K562 (cell line): ENCODE measurements around the gene KRTAP17-1. TPM values are rescaled to one million over a fixed set of nuclear protein-coding genes. Genes with fewer than 3 reads are reported as not detected.

Experiments
- ATAC-seq: fragments of 200-7000 bp; cut with Tn5 transposase; 3 replicates; pipeline ENCODE4 v1.9.1; 2020; ENCODE audit warnings: moderate library complexity
- BruUV-seq: library from RNA; stranded (reverse); fragments of 400-500 nt; replicated peaks from 2 replicates; lab custom pipeline; 2021; lab: Mats Ljungman, UMichigan
- CTCF ChIA-PET: fragments of 300-600 bp; formaldehyde crosslinking; extraction: SDS; loops from one replicate; lab custom pipeline; 2021; ENCODE audit warnings: low intra/inter-chr PET ratio; lab: Yijun Ruan, JAX
- POLR2A ChIA-PET: fragments of 300-600, 350-650 bp; sonication (Branson Sonifier 250); formaldehyde crosslinking; extraction: SDS; loops from one replicate; lab custom pipeline; 2021; ENCODE audit warnings: antibody characterized with exemption, inconsistent platforms; lab: Yijun Ruan, JAX
- DNase-seq, 4 experiments: peaks; one replicate each; pipeline versions ENCODE4 v3.0.0 to v3.0.0-alpha.2; 2011 to 2018; ENCODE audit warnings: low spot score in 3 of 4, mixed read lengths in 3 of 4; ENCODE audit errors: extremely low read depth in 1 of 4
- FAIRE-seq: peaks from 2 replicates; lab custom pipeline; 2011; peaks lifted over from hg19 to GRCh38; lab: Jason Lieb, UNC
- H2AFZ ChIP-seq: 2 replicates; pipeline ENCODE4 v1.6.0; 2011; ENCODE audit warnings: low read depth, low read length, control low read depth, inconsistent platforms
- H3K27ac ChIP-seq: fragments of 200-600 bp; 3 replicates; pipeline ENCODE4 v1.8.0; 2011; ENCODE audit warnings: low read depth, mild to moderate bottlenecking, control low read depth, inconsistent platforms, low read length, moderate library complexity, mixed read lengths; ENCODE audit errors: extremely low read depth
- H3K27me3 ChIP-seq, 2 experiments: fragments of 300-600 bp in 1 of 2; 2 replicates in 1 of 2; 3 replicates in 1 of 2; pipeline versions ENCODE4 v1.6.0 to v1.8.0; 2011; ENCODE audit warnings: inconsistent platforms in 2 of 2, low read length in 2 of 2, mild to moderate bottlenecking in 1 of 2, mixed read lengths in 1 of 2, moderate library complexity in 1 of 2; ENCODE audit not compliant: control insufficient read depth in 2 of 2, insufficient read depth in 2 of 2
- H3K36me3 ChIP-seq: fragments of 300-600 bp; 3 replicates; pipeline ENCODE4 v1.8.0; 2011; ENCODE audit warnings: mild to moderate bottlenecking, low read length, inconsistent platforms; ENCODE audit not compliant: control insufficient read depth, insufficient read depth
- H3K4me1 ChIP-seq, 2 experiments: fragments of 200-600 bp in 1 of 2; replicated peaks in 1 of 2; 2 replicates in 1 of 2; 3 replicates in 1 of 2; pipeline versions ENCODE4 v1.5.1 to v1.8.0; 2011; ENCODE audit warnings: inconsistent platforms in 2 of 2, low read length in 2 of 2, mild to moderate bottlenecking in 1 of 2, mixed read lengths in 1 of 2, moderate library complexity in 1 of 2; ENCODE audit not compliant: control insufficient read depth in 2 of 2, insufficient read depth in 2 of 2
- H3K4me2 ChIP-seq: 2 replicates; pipeline ENCODE4 v1.6.1; 2011; ENCODE audit warnings: low read length, control low read depth, inconsistent platforms, mixed read lengths; ENCODE audit not compliant: insufficient read depth
- H3K4me3 ChIP-seq: fragments of 200-600 bp; sonication (generic), shearing (Covaris generic); 2 replicates; pipeline ENCODE4 v1.5.1; 2016; ENCODE audit warnings: control low read depth, inconsistent platforms
- H3K79me2 ChIP-seq: fragments of 200-600 bp; 3 replicates; pipeline ENCODE4 v1.8.0; 2011; ENCODE audit warnings: low read length, inconsistent platforms; ENCODE audit not compliant: control insufficient read depth, insufficient read depth
- H3K9ac ChIP-seq, 2 experiments: 2 replicates each; pipeline versions ENCODE4 v1.6.0 to v1.6.1; 2011; ENCODE audit warnings: low read depth in 2 of 2, low read length in 2 of 2, control low read depth in 1 of 2, inconsistent platforms in 1 of 2, mild to moderate bottlenecking in 1 of 2, mixed read lengths in 1 of 2; ENCODE audit not compliant: insufficient read depth in 1 of 2
- H3K9me1 ChIP-seq: one replicate; pipeline ENCODE4 v1.6.0; 2011; ENCODE audit warnings: inconsistent platforms, mild to moderate bottlenecking, low read length, moderate library complexity; ENCODE audit not compliant: control insufficient read depth, insufficient read depth
- H3K9me3 ChIP-seq: replicated peaks from 2 replicates; pipeline ENCODE4 v1.5.1; 2011; ENCODE audit warnings: low read depth, low read length, inconsistent platforms; ENCODE audit not compliant: control insufficient read depth, insufficient read depth
- H4K20me1 ChIP-seq: replicated peaks from 2 replicates; pipeline ENCODE4 v1.6.1; 2011; ENCODE audit warnings: low read length, inconsistent platforms, mixed read lengths; ENCODE audit not compliant: control insufficient read depth, insufficient read depth
- ATF1 ChIP-seq, 2 experiments: fragments of 450-650 bp in 1 of 2; IDR thresholded peaks; 2 replicates each; pipeline ENCODE4 v1.6.1; 2016; ENCODE audit warnings: missing compliant biosample characterization in 1 of 2, missing genetic modification characterization in 1 of 2
- CHD4 ChIP-seq: fragments of 200-600 bp; sonication (generic); IDR thresholded peaks from 3 replicates; pipeline ENCODE4 v1.6.1; 2012; ENCODE audit warnings: low read depth, mild to moderate bottlenecking, mixed read lengths, low read length, inconsistent platforms; ENCODE audit not compliant: insufficient read depth, insufficient replicate concordance, poor library complexity, severe bottlenecking
- DEAF1 ChIP-seq: fragments of 450-650 bp; formaldehyde crosslinking; IDR thresholded peaks from 2 replicates; pipeline ENCODE4 v1.4.0; 2020; ENCODE audit warnings: mild to moderate bottlenecking, moderate library complexity
- NR1H2 ChIP-seq: sonication (generic); formaldehyde crosslinking; IDR thresholded peaks from 2 replicates; pipeline ENCODE4 v1.4.0; 2020; ENCODE audit warnings: mild to moderate bottlenecking, missing genetic modification reagents
- SPI1 ChIP-seq: IDR thresholded peaks from 2 replicates; pipeline ENCODE4 v1.6.1; 2011; ENCODE audit warnings: low read depth, low read length, control low read depth, borderline replicate concordance
- ZNF263 ChIP-seq: sonication (generic); formaldehyde crosslinking; IDR thresholded peaks from 2 replicates; pipeline ENCODE4 v1.8.0; 2022; ENCODE audit warnings: mild to moderate bottlenecking, missing genetic modification reagents, borderline replicate concordance
- WGBS: fragments of 100-300 bp; shearing (Covaris generic); methylation state at CpG from one replicate; pipeline ENCODE4 v1.1.6; 2016; ENCODE audit warnings: low coverage, mixed read lengths; ENCODE audit not compliant: insufficient coverage; ENCODE audit errors: missing lambda C conversion rate; 5-methylcytosine and 5-hydroxymethylcytosine counted together
- in situ Hi-C: fragments of 300-500 bp; cut with MboI; formaldehyde crosslinking; loops from 4 replicates; pipeline ENCODE4 v1.15.0; 2018; ENCODE audit warnings: inconsistent platforms, mixed read lengths
- intact Hi-C: fragments of 100-400 bp; cut with micrococcal nuclease; formaldehyde crosslinking; loops from 2 replicates; pipeline ENCODE4 v1.14.2; 2022
- polyA plus RNA-seq, 8 experiments: library from polyadenylated mRNA; depleted of rRNA in 4 of 8; stranded (reverse) in 5 of 8; unstranded in 3 of 8; fragments of >200 nt; fragmentation: Nextera tagmentation in 2 of 8; fragmentation: Illumina TruSeq in 1 of 8; extraction: Ambion mirVana in 2 of 8; extraction: Trizol in 1 of 8; gene quantifications; 2 replicates each; pipeline versions ENCODE4 v1.2.1 to v1.2.3, GENCODE V29; 2011 to 2014; ENCODE audit warnings: inconsistent platforms in 1 of 8, missing spikeins in 1 of 8
- total RNA-seq, 7 experiments: library from RNA; depleted of rRNA in 6 of 7; stranded (reverse); fragments of >200 nt in 6 of 7; fragmentation: Illumina TruSeq in 2 of 7; extraction: Trizol in 2 of 7; gene quantifications; 2 replicates each; pipeline versions ENCODE4 v1.2.1 to v1.2.3, GENCODE V29; 2011 to 2021; ENCODE audit warnings: low replicate concordance in 1 of 7

KRTAP17-1 gene
- total and polyA plus RNA-seq, 9 of the 15 experiments (the other 6 are each of a cell fraction or from before 2014, with no cell fraction given), result not detected

- in situ Hi-C loops (no loop called here), intact Hi-C loops (no loop called here)
- WGBS, result 0% methylated on average over 4 of the region's 4 CpGs
- DNase-seq, result no peak
- H3K4me2 ChIP-seq, result no peak overlapping the region
- H3K4me3 ChIP-seq, result no peak overlapping the region
- ChIA-PET CTCF (no interaction called here), POLR2A (interaction anchor here (0.8 kb wide), 1 partner anchor 258 kb away, joined by 3 read pairs; no protein-coding TSS in a partner anchor)
- ATAC-seq, result no peak
- H2AFZ ChIP-seq, result no peak overlapping the region
- H4K20me1 ChIP-seq, result no peaks in the 10 kb centered on the region
- H3K36me3 ChIP-seq, result no peaks in the 10 kb centered on the region
- no peaks in the 10 kb centered on the region for H3K9me1 ChIP-seq
- no peak overlapping the region for H3K9ac ChIP-seq
- no peaks in the 10 kb centered on the region for H3K9me3 ChIP-seq
- no peaks in the 10 kb centered on the region for H3K79me2 ChIP-seq
- FAIRE-seq, result no peak
- no peak overlapping the region for H3K27ac ChIP-seq
- BruUV-seq, result no TSS peak
- no peaks in the 10 kb centered on the region for H3K4me1 ChIP-seq
- TF ChIP-seq SPI1, result peak; percentile 55; the same call in 1 of the 2 replicates
- no peak for TF ChIP-seq CHD4
- no peak for TF ChIP-seq ZNF263 (CRISPR knock-in tag)
- no peak for TF ChIP-seq NR1H2 (CRISPR knock-in tag)
- TF ChIP-seq ATF1 (CRISPR knock-in tag; IDR thresholded peaks at IDR 0.05), result no peak
- TF ChIP-seq ATF1 (tag; IDR thresholded peaks at IDR 0.05), result no peak
- no peak for TF ChIP-seq DEAF1
- H3K27me3 ChIP-seq, result no peaks in the 10 kb centered on the region
Measured at GRCh38 chr17:41354536-41354935, 39.0 kb upstream of the KRTAP17-1 start.
